IMR-90 (cell line): ENCODE results near the gene ZSCAN23. TPM values are rescaled to one million over a fixed set of nuclear protein-coding genes. Genes with fewer than 3 reads are reported as not detected.
A peak's percentile ranks its signal among the peaks of the same experiment; 100 is the strongest.

Experiments used
- ATAC-seq: fragments of 200-7000 bp; cut with Tn5 transposase; 2 replicates; pipeline ENCODE4 v1.9.1; 2020; ENCODE audit warnings: low read depth, mild to moderate bottlenecking, moderate library complexity
- BruUV-seq: library from RNA; stranded (reverse); fragments of 400-500 nt; replicated peaks from 2 replicates; lab custom pipeline; 2021; lab: Mats Ljungman, UMichigan
- CTCF ChIA-PET: fragments of 300-600 bp; formaldehyde crosslinking; extraction: SDS; loops from one replicate; lab custom pipeline; 2021; ENCODE audit warnings: antibody characterized with exemption; lab: Yijun Ruan, JAX
- POLR2A ChIA-PET: fragments of 300-600 bp; sonication (Branson Sonifier 250); formaldehyde crosslinking; loops from one replicate; lab custom pipeline; 2022; ENCODE audit warnings: antibody characterized with exemption; ENCODE audit not compliant: unreplicated experiment; lab: Charles Lee
- DNase-seq: peaks from one replicate; pipeline ENCODE4 v3.0.0; 2013
- H2AFZ ChIP-seq: replicated peaks from 2 replicates; pipeline ENCODE3; 2013; ENCODE audit warnings: low read length, mild to moderate bottlenecking; ENCODE audit not compliant: poor library complexity
- H2AK5ac ChIP-seq: 2 replicates; pipeline ENCODE4 v1.6.1; 2013; ENCODE audit warnings: low read depth, low read length, inconsistent platforms
- H2AK9ac ChIP-seq: replicated peaks from 2 replicates; pipeline ENCODE3; 2013; ENCODE audit warnings: mild to moderate bottlenecking, low read depth, low read length, moderate library complexity; ENCODE audit not compliant: poor library complexity
- H2BK120ac ChIP-seq: 2 replicates; pipeline ENCODE4 v1.6.1; 2013; ENCODE audit warnings: low read depth, low read length, inconsistent platforms
- H2BK15ac ChIP-seq: 3 replicates; pipeline ENCODE4 v1.6.1; 2013; ENCODE audit warnings: low read depth, low read length, inconsistent platforms
- H2BK20ac ChIP-seq: 2 replicates; pipeline ENCODE4 v1.6.1; 2013; ENCODE audit warnings: low read depth, mild to moderate bottlenecking, inconsistent platforms, low read length, moderate library complexity
- H2BK5ac ChIP-seq: 2 replicates; pipeline ENCODE4 v1.6.1; 2013; ENCODE audit warnings: mild to moderate bottlenecking, low read depth, low read length, inconsistent platforms; ENCODE audit not compliant: poor library complexity, severe bottlenecking
- H3K14ac ChIP-seq: replicated peaks from 2 replicates; pipeline ENCODE4 v1.6.1; 2013; ENCODE audit warnings: low read depth, low read length, inconsistent platforms
- H3K18ac ChIP-seq: 2 replicates; pipeline ENCODE4 v1.6.1; 2013; ENCODE audit warnings: low read depth, low read length, control low read depth
- H3K23ac ChIP-seq: 2 replicates; pipeline ENCODE4 v1.6.1; 2013; ENCODE audit warnings: low read depth, low read length, inconsistent platforms
- H3K27ac ChIP-seq: 2 replicates; pipeline ENCODE4 v1.5.1; 2013; ENCODE audit warnings: mild to moderate bottlenecking, control low read depth, low read length; ENCODE audit not compliant: insufficient read depth
- H3K27me3 ChIP-seq: 2 replicates; pipeline ENCODE4 v1.6.1; 2013; ENCODE audit warnings: low read length; ENCODE audit not compliant: control insufficient read depth, insufficient read depth
- H3K36me3 ChIP-seq: 2 replicates; pipeline ENCODE4 v1.6.1; 2013; ENCODE audit warnings: low read length, mixed read lengths; ENCODE audit not compliant: control insufficient read depth, insufficient read depth
- H3K4ac ChIP-seq: 2 replicates; pipeline ENCODE4 v1.6.1; 2013; ENCODE audit warnings: low read depth, low read length, inconsistent platforms
- H3K4me1 ChIP-seq: 2 replicates; pipeline ENCODE4 v1.6.1; 2013; ENCODE audit warnings: low read length, mixed read lengths; ENCODE audit not compliant: control insufficient read depth, insufficient read depth
- H3K4me2 ChIP-seq: 2 replicates; pipeline ENCODE4 v1.6.1; 2013; ENCODE audit warnings: low read depth, mild to moderate bottlenecking, control low read depth, low read length, moderate library complexity
- H3K4me3 ChIP-seq: 2 replicates; pipeline ENCODE4 v1.5.1; 2013; ENCODE audit warnings: low read depth, mild to moderate bottlenecking, control low read depth, low read length, moderate library complexity; ENCODE audit not compliant: insufficient read depth
- H3K56ac ChIP-seq: 2 replicates; pipeline ENCODE4 v1.6.1; 2013; ENCODE audit warnings: low read length, inconsistent platforms; ENCODE audit not compliant: insufficient read depth; ENCODE audit errors: extremely low read depth
- H3K79me1 ChIP-seq, 2 experiments: 2 replicates each; pipeline ENCODE4 v1.6.1; 2013; ENCODE audit warnings: low read length in 2 of 2, inconsistent platforms in 1 of 2, low read depth in 1 of 2
- H3K9ac ChIP-seq: 2 replicates; pipeline ENCODE4 v1.6.1; 2013; ENCODE audit warnings: low read depth, low read length, control low read depth
- H3K9me1 ChIP-seq: 2 replicates; pipeline ENCODE4 v1.6.1; 2013; ENCODE audit warnings: low read length, inconsistent platforms; ENCODE audit not compliant: insufficient read depth
- H3K9me3 ChIP-seq: 2 replicates; pipeline ENCODE4 v1.6.1; 2013; ENCODE audit warnings: low read length; ENCODE audit not compliant: control insufficient read depth, insufficient read depth
- H4K20me1 ChIP-seq: 2 replicates; pipeline ENCODE4 v1.6.1; 2013; ENCODE audit warnings: low read length, inconsistent platforms; ENCODE audit not compliant: insufficient read depth
- H4K5ac ChIP-seq: 2 replicates; pipeline ENCODE4 v1.6.1; 2013; ENCODE audit warnings: mild to moderate bottlenecking, low read depth, low read length, control low read depth
- H4K8ac ChIP-seq, 2 experiments: 2 replicates each; pipeline ENCODE4 v1.6.1; 2013; ENCODE audit warnings: low read depth in 2 of 2, low read length in 2 of 2, control low read depth in 1 of 2, inconsistent platforms in 1 of 2
- H4K91ac ChIP-seq: 2 replicates; pipeline ENCODE4 v1.6.1; 2013; ENCODE audit warnings: low read depth, low read length, inconsistent platforms; ENCODE audit not compliant: insufficient read depth
- BHLHE40 ChIP-seq: fragments of 150-350 bp; IDR thresholded peaks from 2 replicates; pipeline ENCODE4 v1.6.1; 2016; ENCODE audit warnings: mild to moderate bottlenecking, low read depth, low read length
- CHD1 ChIP-seq: IDR thresholded peaks from 2 replicates; pipeline ENCODE4 v1.6.1; 2012; ENCODE audit warnings: low read depth, low read length, improper control_type of control experiment
- CTCF ChIP-seq: conservative IDR thresholded peaks from 2 replicates; pipeline ENCODE4 v1.5.1; 2012; ENCODE audit warnings: mild to moderate bottlenecking, low read depth, low read length, improper control_type of control experiment
- FOS ChIP-seq: fragments of 150-350 bp; IDR thresholded peaks from 2 replicates; pipeline ENCODE4 v1.6.1; 2016; ENCODE audit warnings: low read depth, low read length
- NFE2L2 ChIP-seq: fragments of 150-350 bp; IDR thresholded peaks from 2 replicates; pipeline ENCODE4 v1.6.1; 2016; ENCODE audit warnings: low read depth, mild to moderate bottlenecking, low read length
- POLR2A ChIP-seq: IDR thresholded peaks from 2 replicates; pipeline ENCODE4 v1.6.1; 2012; ENCODE audit warnings: mild to moderate bottlenecking, low read depth, low read length
- SMC3 ChIP-seq: fragments of 150-350 bp; IDR thresholded peaks from 2 replicates; pipeline ENCODE4 v1.6.1; 2016; ENCODE audit warnings: low read depth, mild to moderate bottlenecking, antibody characterized with exemption, low read length, moderate library complexity
- WGBS, 2 experiments: methylation state at CpG; one replicate each; pipeline versions ENCODE4 v1.1.5 to v1.1.7; 2013; ENCODE audit warnings: missing lambda C conversion rate in 2 of 2; ENCODE audit not compliant: insufficient read length in 1 of 2; ENCODE audit errors: extremely low coverage in 2 of 2; 5-methylcytosine and 5-hydroxymethylcytosine counted together
- dilution Hi-C: fragments of 300-500 bp; cut with HindIII; formaldehyde crosslinking; loops from one replicate; pipeline ENCODE4 v1.14.3; 2018; ENCODE audit warnings: low sequenced_read_pairs; ENCODE audit not compliant: unreplicated experiment
- in situ Hi-C: fragments of 300-500 bp; cut with MboI; formaldehyde crosslinking; loops from 3 replicates; pipeline ENCODE4 v1.14.3; 2019; ENCODE audit warnings: low sequenced_read_pairs, inconsistent platforms, mixed read lengths
- intact Hi-C: fragments of 100-400 bp; cut with micrococcal nuclease; formaldehyde crosslinking; loops from 2 replicates; pipeline ENCODE4 v1.10.0; 2022
- polyA plus RNA-seq, 3 experiments: library from polyadenylated mRNA; depleted of rRNA; stranded (reverse); fragments of >200 nt; gene quantifications; 2 replicates each; pipeline ENCODE4 v1.2.3, GENCODE V29; 2012; ENCODE audit warnings: low replicate concordance in 1 of 3
- total RNA-seq: library from RNA; depleted of rRNA; stranded (reverse); fragments of >200 nt; gene quantifications from 2 replicates; pipeline ENCODE4 v1.2.3, GENCODE V29; 2012

The ZSCAN23 gene
- total and polyA plus RNA-seq, 2 of the 4 experiments (the other 2 are of a cell fraction): 1.7 to 8.4 TPM

- Histone ChIP-seq H3K4me1 (no peaks in the 10 kb centered on the region), H4K20me1 (no peaks in the 10 kb centered on the region), H4K8ac (peak overlapping the region in 1 of 2 experiments; percentile 37; a peak in 2 of 4 replicates), H3K27ac (no peak overlapping the region), H3K4me2 (peak overlapping the region; percentile 88), H3K36me3 (no peaks in the 10 kb centered on the region), H4K91ac (no peak overlapping the region), H3K14ac (no peak overlapping the region), H3K56ac (no peak overlapping the region), H3K4me3 (peak overlapping the region; percentile 58), H3K9ac (no peak overlapping the region), H2BK120ac (no peak overlapping the region), H3K23ac (no peak overlapping the region), H3K9me1 (no peaks in the 10 kb centered on the region), H2AK9ac (no peak overlapping the region), H2BK15ac (no peak overlapping the region), H2BK5ac (no peak overlapping the region), H3K79me1 (no peaks in the 10 kb centered on the region), H2BK20ac (no peak overlapping the region), H4K5ac (no peak overlapping the region), H3K18ac (0 out of 2 replicates have a peak overlapping the region, but pooled peaks have one; percentile 5), H2AFZ (peak overlapping the region; percentile 84), H3K4ac (no peak overlapping the region), H3K9me3 (no peaks in the 10 kb centered on the region), H2AK5ac (no peak overlapping the region), H3K27me3 (no peaks in the 10 kb centered on the region; the same call in 1 of the 2 replicates)
- DNase-seq (peak; percentile 79), ATAC-seq (peak; percentile 80)
- dilution Hi-C loops (no loop called here), intact Hi-C loops (loop anchor here (2.0 to 5.0 kb wide), 4 partner anchors 14 to 1012 kb away; no protein-coding TSS in a partner anchor), in situ Hi-C loops (no loop called here)
- TF ChIP-seq CHD1: peak; percentile 46; the same call in 1 of the 2 replicates
- TF ChIP-seq NFE2L2: no peak
- TF ChIP-seq BHLHE40: no peak
- no peak for TF ChIP-seq POLR2A
- no peak for TF ChIP-seq CTCF
- peak; percentile 59; the same call in 1 of the 2 replicates for TF ChIP-seq FOS
- TF ChIP-seq SMC3: no peak
- POLR2A ChIA-PET: no interaction called here
- no TSS peak for BruUV-seq
- CTCF ChIA-PET: interaction anchor here (0.6 to 0.7 kb wide), 2 partner anchors 11 to 55 kb away, joined by 3 read pairs; no protein-coding TSS in a partner anchor
- WGBS, 2 experiments: 0% methylated on average over 1 of the region's 14 CpGs; no CpG with 5 or more reads in 1 of the 2 experiments
These were observed 45.6 kb upstream of the ZSCAN23 start for GRCh38 chr6:28488916-28489365.
